ENCODE data around the gene FNBP1.
"Not testable (repeated sequence)": the region's sequence is repeated elsewhere in the genome, so short reads cannot be mapped to it uniquely, and the experiment has no call there.

FNBP1 gene

DNA sequence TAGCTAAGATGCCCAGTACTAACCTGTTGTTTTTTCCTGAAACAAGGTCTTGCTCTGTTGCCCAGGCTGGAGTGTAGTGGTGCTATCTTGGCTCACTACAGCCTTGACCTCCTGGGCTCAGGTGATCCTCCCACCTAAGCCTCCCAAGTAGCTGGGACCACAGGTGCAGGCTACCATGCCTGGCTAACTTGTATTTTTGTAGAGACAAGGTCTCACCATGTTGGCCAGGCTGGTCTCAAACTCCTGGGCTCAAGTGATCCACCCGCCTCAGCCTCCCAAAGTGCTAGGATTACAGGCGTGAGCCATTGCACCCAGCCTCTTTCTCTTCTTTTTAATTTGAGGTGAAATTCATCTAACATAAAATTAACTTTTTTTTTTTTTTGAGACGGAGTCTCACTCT is 21.1 kb downstream of the FNBP1 start:
- not testable (repeated sequence) for DNase-seq (ENCODE audit: low spot score)

DNA sequence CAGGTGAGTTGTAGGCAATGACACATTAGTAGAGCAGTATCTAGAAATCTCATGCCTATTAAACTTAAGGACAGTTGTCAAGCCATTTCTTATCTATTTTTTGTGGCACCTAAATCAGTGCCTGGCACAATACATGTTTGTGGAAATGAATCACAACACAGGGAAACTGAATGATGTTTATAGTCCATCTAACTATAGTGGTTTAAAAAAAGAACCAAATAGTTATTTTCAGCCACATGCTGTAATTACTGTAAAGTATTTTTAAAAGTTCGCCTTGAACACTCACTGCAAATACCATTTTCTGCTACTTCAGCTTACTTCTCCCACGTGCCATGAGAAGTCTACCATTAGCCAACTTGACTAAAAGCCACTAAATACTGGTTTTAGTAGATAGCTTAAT is 21.9 kb downstream of the FNBP1 start:
- no peak for DNase-seq (ENCODE audit: low spot score)

DNA sequence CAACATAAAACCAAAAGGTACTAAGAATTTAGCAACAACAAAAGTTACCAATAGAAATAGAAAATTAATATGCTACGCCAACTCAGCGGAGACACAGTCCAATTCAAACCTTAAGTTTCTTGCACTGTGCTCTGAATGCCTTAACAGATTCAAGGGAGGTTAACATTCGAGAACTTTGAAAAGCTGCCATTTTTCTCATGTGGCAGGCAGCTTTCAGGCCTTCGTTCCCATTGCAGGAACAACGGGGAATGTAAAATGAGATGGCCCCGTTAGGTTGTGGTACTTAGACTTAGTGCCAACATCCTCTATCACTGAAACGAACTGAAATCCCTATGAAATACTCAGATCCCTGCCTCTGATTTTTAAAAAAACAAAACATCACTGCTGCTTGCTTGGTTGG is 22.4 kb downstream of the FNBP1 start:
- no peak for DNase-seq (ENCODE audit: low spot score)

DNA sequence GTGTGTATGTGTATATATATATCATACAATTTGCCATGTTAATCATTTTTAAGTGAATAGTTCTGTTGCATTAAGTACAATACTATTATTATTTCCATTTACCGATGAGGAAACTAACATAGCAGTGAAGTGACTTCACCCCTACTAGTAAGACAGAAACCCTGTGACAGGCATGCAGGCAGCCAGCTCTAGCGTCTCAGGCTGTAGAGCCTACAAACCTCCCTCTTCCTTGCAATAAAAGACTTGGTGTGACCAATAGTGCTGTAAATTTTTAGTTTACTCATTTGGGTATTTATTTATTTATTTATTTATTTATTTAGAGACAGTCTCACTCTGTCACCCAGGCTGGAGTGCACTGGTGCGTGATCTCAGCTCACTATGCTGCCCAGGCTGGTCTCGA is 24.7 kb downstream of the FNBP1 start:
- DNase-seq (ENCODE audit: low spot score): no peak

DNA sequence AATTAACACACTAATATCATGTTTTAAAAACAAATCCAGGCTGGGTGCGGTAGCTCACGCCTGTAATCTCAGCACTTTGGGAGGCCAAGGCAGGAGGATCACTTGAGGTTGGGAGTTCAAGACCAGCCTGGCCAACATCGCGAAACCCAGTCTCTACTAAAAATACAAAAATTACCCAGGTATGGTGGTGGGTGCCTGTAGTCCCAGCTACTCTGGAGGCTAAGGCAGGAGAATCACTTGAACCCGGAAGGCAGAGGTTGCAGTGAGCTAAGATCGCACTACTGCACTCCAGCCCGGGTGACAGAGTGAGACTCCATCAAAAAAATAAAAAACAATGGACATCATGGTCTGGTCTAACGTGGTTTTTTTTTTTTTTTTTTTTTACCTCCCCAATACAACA is 25.5 kb downstream of the FNBP1 start:
- not testable (repeated sequence) for DNase-seq (ENCODE audit: low spot score)

DNA sequence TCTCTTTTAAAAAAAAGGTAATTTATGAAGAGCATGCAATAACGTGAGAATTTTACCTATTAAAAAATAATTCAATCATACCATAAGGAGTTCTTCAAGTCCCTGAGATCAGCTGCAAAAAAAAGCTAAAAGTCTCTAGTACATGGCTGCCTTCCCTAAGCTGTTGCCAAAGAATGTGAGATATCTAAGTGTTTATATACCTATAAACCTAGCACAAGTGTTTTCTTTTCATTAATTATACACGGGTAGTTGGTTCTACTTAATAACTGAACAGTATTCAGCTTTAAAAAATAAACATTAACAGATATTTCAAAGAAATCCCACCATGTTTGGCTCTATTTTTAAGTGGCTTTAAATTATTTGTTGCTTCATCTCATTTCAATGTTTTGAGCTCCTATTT is 25.9 kb downstream of the FNBP1 start:
- no peak for DNase-seq (ENCODE audit: low spot score)

DNA sequence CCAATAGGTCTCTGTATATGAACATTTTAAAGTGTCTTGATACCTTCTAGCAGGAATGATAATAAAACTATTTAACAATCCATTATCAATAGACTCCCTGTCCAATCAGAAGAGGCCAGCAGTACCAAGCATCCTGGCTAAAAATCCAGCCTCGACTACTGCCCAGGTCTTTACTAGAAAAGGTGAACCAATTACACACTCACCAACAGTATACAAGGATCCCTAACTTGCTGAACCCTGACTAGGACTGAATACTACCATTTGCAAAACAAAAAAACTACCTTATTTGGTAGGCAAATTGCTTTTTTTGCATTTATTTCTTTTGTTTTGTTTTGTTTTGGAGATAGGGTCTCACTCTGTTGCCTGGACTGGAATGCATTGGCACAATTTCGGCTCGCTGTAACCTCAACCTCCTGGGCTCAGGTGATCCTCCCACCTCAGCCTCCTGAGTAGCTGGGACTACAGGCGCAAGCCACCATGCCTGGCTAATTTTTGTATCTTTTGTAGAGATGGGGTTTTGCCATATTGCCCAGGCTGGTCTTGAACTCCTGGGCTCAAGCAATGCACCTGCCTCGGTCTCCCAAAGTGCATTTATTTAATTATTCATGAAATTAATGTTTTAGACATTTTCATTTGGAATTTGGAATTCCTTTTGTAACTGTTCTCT is 27.5 kb downstream of the FNBP1 start:
- DNase-seq (ENCODE audit: low spot score): no peak

DNA sequence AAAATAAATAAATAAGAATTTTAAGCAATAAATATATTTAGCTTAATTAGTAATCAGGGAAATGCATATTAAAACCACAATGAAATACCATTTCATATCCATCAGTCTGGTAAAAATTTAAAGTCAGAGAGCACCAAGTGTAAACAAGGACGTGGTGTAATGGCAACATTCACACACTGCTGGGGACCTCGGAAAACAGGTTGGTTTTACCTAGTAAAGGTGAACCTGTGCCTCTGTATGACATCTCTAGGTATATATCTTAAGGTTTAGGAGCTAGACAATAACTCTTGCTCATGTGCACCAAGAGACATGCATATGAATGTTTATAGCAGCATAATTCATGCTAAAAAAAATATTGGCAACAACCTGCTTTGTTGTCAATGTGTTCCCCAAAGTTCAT is 29.7 kb downstream of the FNBP1 start:
- no peak for DNase-seq (ENCODE audit: low spot score)

DNA sequence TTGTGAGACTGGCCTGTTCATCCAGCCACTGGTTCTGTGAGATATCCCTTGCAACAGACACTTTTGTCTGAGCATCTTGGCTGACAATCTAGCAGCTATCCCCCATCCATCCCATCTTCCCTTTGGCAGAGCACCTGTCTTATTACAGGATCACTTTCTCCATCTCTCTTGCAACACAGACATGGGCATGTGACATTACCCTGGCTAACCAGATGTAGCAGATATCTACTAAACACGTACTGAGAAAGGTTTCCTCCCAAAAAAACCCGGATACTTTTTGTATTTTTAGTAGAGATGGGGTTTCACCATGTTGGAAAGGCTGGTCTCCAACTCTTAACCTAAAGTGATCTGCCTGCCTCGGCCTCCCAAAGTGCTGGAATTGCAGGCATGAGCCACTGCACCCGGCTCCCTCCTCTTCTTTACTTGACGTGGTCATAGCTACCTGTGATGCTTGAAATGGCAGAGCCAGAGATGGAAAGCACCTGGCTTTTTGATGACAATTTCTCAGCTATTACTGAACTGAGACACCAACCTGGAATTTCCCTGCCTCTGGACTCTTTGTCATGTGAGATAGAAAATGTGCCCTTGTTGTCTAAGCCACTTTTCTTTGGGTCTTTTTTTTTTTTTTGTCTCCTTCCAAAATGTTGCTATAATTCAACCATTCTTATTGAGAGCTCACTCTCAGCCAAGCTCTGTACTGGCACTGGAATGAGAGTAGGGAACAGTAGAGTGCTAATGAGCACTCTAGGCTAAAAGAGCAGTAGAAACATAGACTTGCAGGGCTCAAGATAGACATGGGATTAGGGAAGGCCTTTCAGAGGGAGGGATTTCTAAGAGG is 32.6 kb downstream of the FNBP1 start:
- DNase-seq (ENCODE audit: low spot score): no peak

DNA sequence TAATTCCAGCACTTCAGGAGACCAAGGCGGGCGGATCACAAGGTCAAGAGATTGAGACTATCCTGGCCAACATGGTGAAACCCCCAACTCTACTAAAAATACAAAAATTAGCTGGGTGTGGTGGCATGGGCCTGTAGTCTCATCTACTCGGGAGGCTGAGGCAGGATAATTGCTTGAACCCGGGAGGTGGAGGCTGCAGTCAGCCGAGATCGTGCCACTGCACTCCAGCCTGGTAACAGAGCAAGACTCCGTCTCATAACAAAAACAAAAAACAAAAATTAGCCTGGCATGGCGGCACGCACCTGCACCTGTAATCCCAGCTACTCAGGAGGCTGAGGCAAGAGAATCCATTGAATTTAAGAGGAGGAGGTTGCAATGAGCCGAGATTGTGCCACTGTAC is 33.4 kb downstream of the FNBP1 start:
- not testable (repeated sequence) for DNase-seq (ENCODE audit: low spot score)

DNA sequence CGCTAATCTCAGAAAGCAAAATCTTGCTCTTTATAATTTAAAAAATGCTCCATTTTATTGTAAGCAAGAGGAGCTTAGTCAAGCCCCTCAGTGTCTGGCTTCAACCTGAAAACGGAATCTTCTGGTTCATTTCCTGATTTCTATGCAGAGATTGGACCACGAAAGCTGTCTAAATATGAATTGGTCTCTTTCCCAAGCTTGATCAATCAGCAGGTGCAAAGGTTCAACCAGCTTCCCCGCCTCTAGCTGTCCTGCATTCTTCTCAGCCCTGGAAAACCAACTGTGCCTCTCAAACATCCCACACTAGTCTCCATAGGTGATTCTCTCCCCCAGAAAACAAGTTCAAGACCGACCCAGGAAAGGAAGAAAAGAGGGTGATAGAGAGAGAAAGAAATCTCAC is 34.5 kb downstream of the FNBP1 start:
- DNase-seq (ENCODE audit: low spot score): peak; percentile 25

DNA sequence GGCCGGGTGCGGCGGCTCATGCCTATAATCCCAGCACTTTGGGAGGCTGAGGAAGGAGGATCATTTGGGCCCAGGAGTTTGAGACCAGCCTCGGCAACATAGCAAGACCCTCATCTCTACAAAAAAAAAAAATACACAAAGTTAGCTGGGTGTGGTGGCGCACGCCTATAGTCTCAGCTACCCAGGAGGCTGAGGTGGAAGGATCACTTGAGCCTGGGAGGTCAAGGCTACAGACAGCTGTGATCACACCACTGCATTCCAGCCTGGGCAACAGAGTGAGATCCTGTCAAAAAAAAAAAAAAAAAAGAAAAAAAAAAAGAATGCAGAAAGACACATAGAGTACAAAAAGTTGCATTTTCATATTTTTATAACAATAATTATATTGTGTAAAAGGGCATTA is 36.0 kb downstream of the FNBP1 start:
- not testable (repeated sequence) for DNase-seq (ENCODE audit: low spot score)

DNA sequence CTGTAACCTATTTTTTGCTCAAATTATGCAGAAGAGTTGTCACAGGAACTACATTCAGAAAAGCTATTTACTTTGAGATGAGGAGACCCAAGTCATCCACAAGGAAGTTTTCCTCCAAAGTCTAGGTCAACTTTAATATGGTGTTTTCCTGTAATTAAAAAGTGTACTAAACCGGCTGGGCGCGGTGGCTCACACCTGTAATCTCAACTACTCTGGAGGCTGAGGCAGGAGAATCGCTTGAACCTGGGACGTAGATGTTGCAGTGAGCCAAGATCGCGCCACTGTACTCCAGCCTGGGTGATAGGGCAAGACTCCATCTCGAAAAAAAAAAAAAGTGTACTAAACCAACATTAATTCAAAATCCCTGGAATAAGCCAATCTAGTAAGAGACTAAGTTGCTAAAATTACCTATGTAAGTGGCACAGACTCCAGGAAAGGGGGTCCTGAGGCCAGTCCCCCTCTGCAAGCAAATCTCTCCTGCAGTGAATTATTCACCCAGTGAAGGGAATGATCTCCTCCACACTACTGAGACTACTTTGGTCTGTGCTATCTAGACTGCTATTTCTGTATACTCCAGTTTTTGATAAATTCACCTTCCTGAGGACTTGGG is 38.9 kb downstream of the FNBP1 start:
- no peak for DNase-seq (ENCODE audit: low spot score)

DNA sequence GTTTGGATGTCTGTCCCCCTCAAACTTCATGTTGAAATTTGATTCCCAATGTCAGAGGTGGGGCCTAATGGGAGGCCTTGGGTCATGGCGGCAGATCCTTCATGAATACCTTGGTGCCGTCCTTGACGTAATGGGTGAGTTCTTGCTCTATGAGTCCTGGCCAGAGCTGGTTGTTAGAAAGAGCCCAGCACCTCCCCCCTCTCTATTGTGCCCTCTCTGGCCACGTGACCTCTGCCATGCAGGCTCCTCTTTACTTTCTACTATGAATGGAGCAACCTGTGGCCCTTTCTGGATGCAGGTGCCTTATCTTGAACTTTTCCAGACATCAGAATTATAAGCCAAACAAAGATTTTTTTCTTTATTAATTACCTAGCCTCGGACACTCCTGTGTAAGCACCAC is 40.7 kb downstream of the FNBP1 start:
- no peak for DNase-seq (ENCODE audit: low spot score)

DNA sequence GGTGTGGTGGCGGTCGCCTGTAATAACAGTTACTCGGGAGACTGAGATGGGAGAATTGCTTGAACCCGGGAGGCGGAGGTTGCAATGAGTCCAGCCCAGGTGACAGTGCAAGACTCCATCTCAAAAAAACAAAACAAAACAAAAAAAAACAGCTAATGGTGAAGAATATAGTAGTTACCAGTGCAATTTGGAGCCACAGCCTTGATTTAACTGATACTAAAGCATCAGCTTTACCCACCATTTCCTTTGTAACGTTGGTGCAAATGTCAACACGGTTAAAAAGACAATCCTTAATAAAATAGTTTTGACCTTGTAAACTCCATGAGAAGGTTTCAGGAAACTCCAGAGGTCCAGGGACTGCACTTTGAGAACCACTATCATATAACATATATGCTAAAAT is 41.8 kb downstream of the FNBP1 start:
- no peak for DNase-seq (ENCODE audit: low spot score)

DNA sequence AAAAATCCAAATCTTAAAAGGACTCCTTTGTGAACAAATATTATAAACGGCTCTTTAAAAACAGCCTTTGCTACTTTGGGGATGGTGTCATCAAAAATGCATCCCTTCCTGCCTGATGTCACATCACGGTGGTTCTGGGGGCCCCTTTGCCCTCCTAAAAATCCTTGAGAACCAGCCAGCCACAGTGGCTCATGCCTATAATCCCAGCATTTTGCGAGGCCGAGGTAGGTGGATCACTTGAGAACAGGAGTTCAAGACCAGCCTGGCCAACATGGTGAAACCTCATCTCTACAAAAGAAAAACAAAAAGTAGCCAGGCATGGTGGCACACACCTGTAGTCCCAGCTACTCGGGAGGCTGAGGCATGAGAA is 43.9 kb downstream of the FNBP1 start:
- DNase-seq (ENCODE audit: low spot score): no peak

DNA sequence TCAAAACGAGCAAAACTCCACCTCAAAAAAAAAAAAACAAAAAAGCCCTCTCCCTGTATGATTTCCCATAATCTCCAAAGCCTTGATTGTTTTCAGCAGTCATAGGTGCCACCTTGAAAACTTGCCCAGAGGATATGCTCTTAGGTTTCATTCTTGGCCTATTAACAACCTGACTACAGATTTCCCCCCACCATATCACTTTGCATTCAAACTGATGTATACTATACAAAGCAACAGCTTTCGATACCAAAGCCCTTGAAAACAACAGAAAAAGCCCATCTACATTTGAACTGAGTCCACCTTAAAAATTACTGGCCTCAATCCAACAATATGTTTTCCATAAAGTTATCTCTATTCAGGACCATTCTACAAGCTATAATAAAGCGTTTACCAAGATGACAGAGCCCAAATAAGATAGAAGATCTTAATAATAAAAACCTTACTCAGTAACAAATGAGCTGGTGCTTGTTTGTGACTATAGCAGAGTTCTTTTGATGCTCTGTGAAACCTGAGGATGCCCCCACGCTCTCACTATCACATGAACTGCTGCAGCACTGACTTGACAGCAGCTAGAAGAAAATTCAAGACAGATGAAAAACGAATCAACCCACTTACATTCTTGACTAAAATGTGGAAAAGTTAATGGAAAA is 44.4 kb downstream of the FNBP1 start:
- DNase-seq (ENCODE audit: low spot score): no peak

DNA sequence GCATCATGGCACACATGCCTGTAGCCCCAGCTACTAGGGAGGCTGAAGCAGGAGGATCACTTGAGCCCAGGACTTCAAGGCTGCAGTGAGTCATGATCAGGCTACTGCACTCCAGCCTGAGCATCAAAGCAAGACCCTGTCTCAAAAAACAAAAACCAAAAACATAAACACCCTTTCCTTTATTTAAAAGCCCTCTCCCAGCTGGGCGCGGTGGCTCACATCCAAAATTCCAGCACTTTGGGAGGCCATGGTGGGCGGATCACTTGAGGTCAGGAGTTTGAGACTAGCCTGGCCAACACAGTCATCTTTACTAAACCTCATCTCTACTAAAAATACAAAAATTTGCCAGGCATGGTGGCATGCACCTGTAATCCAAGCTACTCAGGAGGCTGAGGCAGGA is 45.3 kb downstream of the FNBP1 start:
- not testable (repeated sequence) for DNase-seq (ENCODE audit: low spot score)

DNA sequence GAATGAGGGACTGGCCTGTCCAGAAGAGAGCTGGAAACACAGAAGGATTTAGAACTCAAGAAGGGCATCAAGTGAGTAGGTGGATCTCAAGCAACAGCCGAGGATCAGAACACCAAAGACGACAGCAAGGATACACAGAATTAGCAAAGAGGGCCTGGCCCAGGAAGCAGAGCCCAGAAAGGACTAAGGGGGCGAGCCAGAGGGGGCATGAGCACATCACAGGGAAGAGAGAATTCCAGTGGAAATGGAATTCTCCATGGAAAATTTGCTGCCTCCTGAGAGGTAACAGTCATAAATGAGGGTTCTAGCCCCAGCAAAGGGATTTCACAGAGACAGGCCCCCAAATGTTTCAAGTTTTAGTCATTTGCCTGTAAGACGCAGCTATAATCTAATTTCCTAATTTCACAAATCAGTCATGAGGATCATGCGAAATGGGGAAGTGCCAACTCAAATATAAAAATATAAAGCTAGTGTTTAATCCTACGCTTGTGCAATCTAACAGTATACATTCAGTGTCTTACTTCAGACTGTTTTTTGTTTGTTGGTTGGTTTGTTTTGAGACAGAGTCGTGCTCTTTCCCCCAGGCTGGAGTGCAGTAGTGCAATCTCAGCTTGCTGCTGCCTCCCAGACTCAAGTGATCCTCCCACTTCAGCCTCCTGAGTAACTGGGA is 46.7 kb downstream of the FNBP1 start:
- DNase-seq (ENCODE audit: low spot score): no peak

DNA sequence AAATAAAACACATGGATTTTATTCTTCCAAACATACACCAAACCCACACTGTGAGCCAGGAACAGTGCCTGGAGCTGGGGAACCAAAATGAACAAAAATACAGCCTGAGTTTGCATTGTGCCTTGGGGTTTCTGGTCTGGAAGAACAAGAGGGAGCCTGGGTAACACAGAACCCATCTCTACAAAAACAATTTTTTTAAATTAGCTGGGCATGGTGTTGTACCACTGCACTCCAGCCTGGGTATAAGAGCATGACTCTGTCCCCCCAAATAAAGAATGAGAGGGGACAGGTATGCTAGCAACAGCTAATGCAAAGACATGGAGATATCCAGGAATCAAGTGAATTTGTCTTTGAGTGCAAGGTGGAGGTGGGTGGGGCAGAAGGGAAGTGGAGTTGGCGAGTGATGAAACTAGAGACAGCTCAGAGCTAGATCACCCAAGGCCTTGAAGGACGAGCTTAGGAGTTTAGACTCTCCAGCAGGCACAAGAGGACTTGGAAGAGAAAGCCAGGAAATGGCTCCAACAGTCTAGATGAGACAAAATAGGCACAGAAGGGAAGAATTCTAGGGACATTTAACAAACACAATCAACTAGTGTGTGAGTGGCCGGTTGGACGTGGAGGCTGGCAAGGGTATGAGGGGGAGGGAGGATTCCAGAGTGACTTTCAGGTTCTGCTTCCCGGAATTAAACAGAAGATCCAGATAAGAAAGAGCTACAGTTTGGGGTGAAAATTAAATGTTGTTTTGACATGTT is 47.4 kb downstream of the FNBP1 start:
- DNase-seq (ENCODE audit: low spot score): no peak

DNA sequence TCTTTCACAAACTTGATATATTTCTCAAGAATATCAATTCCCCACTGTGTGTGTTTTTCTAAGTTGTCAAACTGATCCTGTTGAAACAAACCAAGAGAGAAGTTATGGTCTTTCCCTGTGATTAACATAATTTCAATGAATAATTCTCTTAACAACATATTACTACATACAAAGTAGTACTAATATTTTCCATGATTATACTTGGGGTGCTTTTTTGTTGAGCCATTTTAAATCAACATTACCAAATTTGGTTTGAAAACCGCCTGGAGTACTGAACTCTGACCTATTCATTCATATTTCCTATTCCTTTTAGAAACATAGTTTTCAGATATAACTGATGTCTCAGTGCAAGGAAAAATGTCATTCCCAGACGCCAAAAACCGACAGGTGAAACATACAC is 48.1 kb downstream of the FNBP1 start:
- DNase-seq (ENCODE audit: low spot score): no peak

DNA sequence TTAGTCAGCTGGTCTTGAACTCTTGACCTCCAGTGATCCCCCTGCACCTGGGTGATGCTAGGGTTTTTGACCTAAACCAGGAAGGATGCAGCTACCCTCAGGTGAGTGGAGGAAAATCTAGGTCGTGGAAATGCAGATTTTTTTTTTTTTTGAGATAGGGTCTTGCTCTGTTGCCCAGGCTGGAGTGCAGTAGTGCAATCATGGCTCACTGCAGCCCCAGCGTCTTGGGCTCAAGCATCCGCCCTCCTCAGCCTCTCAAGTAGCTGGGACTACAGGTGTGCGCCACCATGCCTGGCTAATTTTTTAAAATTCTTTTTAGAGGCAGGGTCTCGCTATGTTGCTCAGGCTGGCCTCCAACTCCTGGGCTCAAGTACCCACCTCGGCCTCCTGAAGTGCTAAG is 51.9 kb downstream of the FNBP1 start:
- not testable (repeated sequence) for DNase-seq (ENCODE audit: low spot score)

Data from HuH-7 (cell line).